NCI-H2081 treated with DMSO at 0.1 percent for 48 hours (cell line): Measurements from ENCODE around the gene STARD3NL.

ENCODE experiments used
- DNase-seq: peaks from one replicate; lab custom pipeline; 2025; lab: John Stamatoyannopoulos, UW

Gene STARD3NL

DNA sequence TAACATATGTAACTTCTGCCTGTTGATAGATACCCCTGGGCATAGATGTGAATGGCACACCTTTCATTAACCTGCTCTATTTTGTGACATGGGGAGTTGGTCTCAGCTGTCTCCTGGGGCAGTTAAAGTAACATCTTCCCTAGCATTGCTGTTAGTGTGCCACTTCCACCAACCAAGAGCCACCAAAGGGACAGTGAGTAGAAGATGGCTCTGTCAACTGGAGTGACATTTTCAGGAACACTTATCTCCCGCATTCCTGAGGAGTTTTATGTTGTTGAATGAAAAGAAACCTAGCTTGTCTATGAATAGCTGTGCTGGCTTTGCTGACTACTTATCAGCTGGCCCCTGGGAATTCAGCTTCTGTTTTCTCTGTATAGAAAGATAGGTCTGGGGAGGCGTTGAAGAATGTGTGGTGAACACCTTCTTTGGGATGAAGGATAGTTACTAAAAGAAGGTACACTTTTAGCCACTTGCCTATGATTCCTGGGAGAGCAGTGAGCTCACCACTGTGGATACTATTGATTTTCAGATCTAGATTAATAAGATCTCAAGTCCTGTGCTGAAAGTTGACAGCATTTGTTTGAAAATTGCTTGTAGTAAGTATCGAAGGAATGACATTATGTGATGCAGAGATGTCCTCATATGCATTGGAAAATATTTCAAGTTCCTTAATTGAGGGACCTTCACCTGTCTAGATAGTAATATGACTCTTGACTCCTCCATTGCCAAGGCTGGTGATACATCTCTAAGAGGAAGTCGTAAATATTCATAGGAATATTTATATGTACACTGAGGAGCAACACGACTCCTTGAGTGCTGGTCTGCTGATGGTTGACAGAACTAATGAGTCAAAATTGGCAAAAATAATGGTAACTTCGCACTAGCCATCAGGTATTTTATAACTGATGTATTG is 7.6 kb downstream of the STARD3NL start:
- DNase-seq = no peak

DNA sequence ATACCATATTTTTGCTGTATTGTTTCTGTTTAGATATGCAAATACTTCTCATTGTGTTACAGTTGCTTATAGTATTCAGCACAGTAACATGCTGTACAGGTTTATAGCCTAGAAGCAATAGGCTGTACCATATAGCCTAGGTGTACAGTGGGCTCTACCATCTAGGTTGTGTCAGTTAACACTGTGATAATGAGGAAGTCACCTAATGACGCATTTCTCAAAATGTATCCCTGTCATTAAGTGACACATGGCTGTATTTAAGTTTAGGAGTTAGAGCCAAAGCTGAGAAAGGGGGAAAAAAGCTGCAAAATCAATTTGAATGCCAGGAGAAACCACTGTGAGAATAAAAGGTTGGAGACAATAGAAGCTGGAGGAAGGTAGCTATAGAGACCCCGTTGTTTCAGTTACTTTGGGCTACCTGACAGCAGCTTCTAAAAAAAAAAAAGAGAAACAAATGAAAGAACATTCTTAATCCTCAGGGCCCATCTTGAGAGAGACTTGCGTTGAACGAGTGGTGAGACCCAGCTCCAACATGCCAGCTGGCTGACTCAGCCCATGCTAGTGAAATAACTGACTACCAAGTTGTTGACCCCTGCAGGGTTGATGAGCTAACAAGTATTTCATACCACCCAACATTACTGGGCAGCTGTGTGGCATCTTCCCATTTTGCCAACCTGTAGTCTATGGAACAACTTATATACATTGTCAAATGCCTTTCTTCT is 8.7 kb downstream of the STARD3NL start:
- DNase-seq = no peak

DNA sequence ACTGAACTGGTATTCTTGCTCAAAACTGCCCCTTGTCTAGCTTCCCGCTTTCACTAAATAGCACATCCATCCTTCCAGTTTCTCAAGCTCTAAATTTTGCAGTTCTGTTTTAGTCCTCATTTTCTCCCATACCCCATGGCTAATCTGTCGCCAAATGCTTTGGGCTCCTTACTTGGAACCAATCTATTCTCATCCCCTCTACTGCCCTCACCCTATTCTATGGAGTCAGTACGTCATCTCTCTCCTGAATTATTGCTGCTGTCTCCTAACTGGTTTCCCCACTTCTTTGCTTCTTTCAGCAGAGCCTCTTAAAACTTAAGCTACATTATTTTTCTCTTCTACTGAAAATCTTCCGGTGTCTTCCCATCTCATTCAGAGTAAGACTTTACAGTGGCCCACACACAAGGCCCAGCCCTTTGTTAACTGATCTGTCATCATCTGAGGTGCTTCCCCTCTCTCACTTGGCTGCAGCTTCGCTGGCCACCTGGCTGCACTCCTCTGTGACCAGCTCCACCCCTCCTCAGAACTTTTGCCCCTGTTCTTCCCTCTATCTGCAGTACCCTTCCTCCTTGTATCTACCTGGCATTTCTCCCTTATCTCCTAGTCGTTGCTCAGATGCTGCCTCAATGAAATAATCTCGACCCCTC is 9.9 kb downstream of the STARD3NL start:
- DNase-seq = no peak

DNA sequence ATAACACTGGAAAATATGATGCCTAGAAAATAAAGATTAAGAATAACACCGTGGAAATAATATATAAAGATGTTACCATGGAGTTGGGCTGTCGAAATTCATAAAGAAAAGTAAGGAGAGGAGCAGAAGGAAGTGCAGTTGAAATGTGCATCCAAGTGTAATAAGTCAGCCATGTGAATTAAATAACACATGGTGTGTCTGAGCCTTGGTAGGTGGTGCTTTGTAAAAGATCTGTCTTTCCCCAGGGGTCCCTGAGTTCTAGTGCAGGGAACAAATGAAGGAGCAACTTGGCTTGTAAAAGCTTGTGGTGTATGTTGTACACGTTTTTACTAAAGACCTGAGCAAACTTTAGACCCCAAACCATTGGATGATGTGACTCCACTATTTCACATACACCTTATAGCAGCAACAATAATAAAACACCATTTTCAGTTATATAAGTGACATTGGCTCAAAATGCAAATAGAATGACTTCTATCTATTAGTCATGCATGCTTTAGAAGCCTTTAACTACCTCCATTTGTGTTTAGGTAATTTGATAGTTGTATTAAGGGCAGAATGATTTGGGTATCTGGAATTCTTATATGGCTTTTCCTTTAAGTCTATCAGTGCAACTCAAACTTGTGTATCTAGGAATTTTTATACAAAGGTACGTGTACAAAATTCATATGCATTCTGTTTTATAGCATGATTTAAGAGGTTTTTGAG is 11.3 kb downstream of the STARD3NL start:
- DNase-seq = no peak

DNA sequence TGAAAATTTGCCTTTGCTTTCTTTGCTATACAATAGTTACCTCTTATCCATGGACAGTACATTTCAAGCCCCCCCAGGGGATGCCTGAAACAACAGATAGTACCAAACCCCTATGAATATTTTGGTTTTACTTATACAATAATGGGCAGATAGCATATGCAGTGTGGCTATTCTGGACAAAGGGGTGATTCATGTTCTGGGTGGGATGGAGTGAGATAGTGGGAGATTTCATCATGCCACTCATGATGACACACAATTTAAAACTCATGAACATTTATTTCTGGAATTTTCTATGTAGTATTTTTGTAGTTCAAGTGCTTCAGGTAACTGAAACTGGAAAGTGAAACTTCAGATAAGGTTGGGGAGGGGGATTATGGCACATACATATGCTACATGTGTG is 12.0 kb downstream of the STARD3NL start:
- DNase-seq = no peak

DNA sequence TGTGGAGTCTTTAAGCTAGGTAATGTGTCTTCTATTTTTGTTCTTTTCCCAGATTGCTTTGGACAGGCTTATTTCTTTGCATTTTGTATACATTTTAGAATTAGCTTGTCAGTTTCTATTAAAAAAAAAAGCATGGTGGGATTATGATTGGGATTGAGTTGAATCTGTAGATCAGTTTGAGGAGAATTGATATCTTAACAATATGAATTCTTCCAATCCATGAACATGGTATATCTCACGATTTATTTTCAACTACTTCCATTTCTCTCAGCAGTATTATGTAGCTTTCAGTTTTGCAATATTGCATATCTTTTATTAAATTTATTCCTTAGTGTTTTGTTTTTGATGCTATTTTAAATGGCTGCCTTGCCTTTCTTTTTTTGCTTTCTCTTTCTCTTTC is 13.7 kb downstream of the STARD3NL start:
- no peak for DNase-seq

DNA sequence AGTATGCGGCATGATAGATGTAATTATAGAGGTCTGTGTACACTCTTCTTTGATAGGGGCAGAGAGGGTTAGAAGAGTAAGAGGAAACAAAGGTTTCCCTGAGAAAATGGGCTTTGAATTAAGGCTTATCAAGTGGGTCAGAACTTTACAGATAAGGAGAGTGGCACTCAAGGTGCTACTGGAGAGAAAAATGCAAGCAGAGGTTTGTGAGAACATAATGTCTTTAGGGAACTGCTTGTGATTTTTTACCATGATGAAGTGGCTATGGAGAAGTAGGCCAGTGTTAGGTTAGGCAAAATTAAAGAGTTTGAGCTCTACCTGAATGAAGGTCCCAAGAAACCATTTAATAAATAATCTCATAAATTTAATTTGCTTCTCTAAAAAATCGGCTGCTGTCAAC is 14.3 kb downstream of the STARD3NL start:
- DNase-seq = no peak

DNA sequence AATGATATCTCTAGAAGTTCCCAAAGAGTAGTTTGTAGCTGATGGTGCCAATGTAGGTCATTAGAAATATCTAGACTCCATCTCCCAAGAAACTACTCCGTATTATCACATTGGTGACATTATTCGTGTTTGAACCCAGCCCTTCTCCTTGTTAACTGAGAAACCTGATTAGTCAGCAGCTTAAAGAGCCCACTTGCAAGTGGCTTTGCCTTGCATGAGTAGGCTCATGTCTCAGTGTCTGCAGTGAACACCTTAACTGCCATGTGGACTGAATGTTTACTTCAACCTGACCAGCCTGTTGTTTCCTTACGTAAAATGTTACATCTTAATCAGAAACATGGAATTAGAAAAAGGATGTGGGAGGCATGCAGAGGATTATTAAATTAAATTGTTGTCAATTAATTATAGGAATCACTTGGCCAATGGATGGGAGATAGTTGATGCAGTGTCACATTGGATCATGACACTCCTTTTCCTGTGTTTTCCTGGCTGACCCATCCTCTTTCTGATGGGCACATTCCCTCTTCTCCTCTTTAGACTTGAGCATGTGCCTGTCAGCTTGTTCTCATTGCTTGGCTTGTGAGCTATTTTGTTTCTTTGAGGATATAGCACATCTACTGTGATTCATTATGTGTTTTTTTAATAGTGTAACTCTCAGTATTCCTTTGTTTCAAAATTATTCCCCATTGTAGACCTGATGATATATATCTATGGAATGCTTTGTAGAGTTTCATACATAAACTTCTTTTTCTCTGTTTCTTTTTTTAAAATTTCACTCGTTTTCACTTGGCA is 18.0 kb downstream of the STARD3NL start:
- DNase-seq = no peak

DNA sequence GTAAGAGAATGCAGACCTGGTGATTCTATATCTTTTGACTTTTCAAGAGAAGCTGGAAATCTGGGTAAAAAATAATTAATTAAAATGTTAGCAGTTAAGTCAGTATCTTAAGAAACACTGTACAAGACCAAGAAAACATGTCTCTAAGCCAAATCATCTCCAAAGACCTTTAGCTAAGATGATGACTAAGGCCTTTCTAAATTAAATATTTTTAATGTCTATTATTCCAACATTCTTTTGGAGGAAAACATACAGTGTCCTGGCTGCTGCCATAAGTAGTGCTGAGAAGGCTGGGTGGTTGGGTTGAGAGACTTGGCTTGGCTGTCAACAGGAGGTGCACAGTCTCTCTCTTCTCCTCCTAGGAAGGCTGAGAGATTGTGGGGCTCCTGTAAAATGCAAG is 20.3 kb downstream of the STARD3NL start:
- DNase-seq = no peak

DNA sequence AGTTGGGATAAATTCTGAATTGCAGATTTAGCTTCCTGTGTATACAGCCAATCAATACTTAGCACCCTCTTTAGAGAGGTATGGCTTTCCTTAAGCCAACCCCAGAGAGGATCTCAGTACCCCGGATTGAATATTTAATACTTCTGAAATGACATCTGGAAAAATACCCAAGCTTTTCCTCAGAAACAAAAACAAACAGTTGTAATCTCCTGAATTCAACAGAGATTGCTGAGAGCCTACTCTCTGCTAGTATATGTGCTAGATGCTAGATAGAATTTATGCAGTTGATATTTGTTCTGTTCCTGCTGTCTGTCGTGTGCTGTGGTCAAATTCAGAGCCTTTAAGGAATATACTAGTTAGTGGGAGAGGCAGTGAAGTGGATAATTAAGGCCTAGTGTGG is 21.1 kb downstream of the STARD3NL start:
- no peak for DNase-seq

DNA sequence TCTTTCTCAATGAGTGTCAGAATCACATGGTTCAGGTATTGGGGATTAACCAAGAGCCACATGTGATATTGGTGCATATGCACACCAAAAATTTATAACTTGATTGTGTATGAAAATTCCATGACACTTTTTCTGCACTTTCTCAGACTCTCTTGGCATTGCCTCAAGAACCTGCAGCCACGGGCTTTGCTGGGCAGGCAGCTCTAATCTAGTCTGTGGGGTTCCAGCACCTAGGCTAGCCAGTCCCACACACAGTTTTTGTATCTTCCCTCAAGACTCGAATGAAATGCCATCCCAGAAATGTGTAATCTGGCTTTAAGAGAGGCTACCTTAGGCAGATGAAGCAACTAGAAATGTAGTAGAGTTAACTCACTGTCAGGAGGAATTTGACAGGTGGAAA is 21.7 kb downstream of the STARD3NL start:
- DNase-seq = no peak

DNA sequence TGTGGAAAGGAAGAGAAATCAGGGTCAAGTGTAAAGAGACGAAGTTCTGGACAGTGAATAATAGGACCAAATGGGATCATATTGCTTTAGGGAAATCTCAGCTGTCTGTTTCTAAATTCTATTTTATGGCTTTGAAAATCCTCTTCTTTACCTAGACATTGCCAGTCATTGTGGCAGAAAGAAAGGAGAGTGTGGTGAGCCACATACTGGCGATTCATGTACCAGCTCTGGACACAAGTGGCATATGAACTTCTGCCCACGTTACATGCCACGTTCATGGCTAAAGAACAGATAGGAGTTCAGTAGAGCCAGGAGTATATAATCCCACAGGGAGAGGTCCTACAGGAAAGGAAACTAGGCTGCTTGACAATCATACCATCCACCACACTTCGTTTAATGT is 28.0 kb downstream of the STARD3NL start:
- no peak for DNase-seq

DNA sequence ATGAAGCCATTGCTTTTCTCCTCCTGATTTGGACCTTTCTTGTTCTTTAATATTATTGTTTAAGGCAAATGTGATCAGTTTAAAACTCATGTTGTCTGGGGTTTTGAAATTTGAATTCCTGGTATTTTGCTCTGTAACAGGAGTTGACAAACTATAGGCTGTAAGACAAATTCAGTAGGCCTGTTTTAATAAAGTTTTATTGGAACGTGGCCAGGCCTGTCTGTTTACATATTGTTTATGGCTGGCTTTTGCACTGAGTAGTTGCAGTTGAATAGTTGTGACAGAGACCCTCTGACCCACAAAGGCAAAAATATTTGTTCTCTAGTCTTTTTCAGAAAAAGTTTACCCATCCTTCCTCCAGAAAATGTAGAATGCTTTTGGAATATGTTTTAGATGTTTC is 29.8 kb downstream of the STARD3NL start:
- no peak for DNase-seq

DNA sequence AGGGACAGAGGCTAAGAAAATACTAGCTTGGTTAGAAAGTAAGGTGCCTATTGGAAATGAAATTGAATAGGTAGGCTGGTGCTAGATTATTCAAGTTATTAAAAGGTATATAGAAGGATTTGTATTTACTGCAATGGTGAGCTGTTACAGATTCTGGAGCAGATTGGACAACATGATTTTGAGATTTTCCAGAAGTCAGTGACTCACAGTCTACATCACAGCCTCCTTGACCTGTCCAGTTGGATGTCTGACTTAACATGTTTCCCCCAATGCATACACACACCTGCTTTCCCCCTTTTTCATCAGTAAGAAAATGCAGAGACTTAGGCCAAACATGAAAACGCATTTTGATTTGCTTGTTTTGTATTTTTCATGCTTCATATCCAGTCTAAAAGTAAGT is 33.4 kb downstream of the STARD3NL start:
- no peak for DNase-seq

DNA sequence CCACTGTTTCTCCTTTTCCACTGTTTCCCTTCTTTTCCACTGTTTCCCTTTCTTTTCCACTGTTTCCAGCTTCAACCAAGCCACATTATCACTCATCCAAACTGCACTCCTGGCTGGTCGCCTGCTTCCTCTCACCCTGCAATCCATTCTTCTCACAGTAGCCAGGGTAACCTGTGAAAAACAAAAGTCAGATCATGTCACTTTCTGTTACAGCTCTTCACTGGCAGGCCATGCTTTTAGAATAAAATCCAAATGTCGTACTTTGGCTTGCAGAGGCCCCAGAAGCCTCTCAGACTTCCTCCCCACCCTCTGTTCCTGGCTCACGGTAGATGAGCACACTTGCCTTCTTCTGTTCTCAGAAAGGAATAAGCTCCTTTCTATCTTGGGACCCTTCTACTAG is 33.9 kb downstream of the STARD3NL start:
- DNase-seq = no peak

DNA sequence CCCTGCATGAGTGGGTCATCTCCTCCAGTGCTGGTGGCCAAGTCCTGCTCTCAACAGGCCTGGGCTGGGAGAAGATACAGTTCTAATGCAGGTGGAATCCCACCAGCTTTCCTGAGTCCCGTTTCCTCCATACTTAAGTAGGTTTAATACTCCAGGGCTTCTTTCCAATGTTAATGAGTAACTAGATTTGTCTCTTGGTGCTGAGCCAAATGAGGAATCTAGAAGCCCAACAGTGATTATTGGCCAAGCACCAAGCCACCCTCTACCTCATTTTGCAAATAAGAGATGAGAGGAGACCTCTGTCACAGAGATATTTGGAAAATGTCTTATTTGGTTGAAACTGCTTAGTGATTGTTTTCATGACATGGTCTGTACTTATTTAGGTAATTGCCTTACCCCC is 37.1 kb downstream of the STARD3NL start:
- no peak for DNase-seq

DNA sequence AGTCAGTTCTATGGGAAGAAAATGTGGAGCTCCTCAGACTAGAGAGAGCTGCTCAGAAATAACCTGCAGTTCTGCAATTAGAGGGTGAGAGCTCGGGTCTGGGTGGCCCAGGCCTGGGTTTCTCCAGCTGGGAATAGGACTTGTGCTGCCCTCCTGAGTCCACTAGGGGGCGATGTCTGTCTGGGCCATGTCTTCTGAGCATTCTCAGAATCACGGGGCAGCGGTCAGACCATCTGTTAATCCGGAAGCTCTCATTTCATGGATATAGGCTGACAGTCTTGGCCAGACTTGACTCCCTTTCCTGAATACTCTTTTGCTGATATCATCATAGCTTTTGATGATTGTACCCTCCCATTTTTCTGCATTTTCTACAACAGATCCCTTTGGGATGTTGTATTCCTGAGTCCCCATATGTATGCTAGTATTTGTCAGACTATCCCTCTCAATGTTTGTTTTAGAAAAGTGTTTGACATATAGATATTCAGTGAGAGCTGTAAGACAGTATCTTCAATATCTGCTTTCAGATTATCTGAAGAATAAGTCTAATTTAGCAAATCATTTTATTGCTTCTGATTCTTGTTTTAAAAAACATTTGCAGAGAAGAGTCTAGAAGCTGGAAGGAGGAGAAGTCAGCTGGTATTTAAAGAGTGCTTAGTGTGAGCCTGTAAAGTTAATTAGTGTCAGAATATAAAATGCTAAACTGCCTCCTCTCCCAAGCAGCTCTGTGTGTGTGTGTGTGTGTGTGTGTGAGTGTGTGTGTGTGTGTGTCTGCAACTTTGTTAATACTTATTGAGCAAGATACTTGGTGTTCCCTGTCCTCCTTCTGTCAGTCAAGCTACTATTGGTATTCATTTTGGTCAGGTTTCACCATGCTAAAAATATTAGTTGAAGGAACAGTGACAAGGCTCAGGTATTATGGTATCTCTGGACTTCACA is 38.0 kb downstream of the STARD3NL start:
- peak; percentile 42 for DNase-seq

DNA sequence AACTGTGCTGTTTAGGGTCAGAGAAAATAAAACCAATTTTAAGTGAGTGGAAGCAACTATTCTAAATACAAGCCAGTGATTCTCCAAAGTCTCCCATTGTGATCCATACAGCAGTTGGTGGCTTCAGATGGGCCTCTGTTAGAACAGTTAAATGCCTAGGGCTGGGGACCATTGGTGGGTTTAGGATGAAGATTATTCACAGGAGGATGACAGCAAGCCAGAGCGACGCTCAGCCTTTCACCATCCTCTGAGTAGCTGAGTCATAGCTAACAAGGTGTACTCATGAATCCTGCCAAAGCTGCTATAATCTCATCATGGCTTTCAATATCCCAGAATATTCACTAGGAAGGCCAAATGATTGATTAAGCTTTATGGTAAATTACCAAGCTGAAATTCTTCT is 39.6 kb downstream of the STARD3NL start:
- no peak for DNase-seq

DNA sequence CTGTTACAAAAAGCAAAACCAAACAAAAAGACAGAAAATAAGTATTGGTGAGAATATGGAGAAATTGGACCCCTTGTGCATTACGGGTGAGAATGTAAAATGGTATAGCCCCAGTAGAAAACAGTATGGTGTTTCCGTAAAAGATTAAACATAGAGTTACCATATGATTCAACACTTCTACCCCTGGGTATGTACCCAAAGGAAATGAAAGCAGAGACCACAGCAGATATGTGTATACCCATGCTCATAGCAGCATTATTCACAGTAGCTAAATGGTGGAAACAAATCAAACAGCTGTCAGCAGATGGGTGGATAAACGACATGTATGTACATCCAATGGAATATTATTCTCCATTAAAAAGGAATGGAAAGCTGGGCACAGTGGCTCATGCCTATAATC is 42.4 kb downstream of the STARD3NL start:
- no peak for DNase-seq

DNA sequence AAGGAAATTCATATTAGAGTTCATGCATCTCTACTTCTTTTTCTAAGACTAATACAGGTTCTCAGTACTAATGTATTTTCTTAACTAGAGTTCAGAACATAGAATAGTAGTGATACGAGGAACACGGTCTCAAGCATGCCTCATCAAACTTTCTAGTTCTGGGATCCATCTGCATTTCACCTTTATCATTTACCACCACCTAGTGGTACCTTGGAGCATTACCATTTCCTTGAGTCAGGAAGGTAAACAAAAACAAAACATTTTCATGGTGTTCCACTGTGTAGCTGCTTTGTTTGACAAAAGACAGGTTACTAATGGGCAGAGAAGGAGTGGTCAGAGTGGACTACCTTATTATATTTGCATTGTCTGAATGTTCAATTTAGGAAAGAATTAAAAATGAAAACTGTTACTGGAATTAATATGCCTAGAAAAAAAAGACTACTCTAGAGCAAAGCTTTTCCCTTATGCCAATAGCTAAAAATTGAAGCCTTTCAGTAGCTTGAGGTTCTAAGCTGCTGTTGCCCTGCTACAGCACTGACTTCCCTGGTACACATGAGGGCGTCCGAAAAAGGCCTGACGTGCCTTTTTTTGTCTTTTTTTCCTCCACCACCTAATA is 44.5 kb downstream of the STARD3NL start:
- peak; percentile 40 for DNase-seq
